ENCODE results near the gene ELOVL1.

ELOVL1 gene

DNA sequence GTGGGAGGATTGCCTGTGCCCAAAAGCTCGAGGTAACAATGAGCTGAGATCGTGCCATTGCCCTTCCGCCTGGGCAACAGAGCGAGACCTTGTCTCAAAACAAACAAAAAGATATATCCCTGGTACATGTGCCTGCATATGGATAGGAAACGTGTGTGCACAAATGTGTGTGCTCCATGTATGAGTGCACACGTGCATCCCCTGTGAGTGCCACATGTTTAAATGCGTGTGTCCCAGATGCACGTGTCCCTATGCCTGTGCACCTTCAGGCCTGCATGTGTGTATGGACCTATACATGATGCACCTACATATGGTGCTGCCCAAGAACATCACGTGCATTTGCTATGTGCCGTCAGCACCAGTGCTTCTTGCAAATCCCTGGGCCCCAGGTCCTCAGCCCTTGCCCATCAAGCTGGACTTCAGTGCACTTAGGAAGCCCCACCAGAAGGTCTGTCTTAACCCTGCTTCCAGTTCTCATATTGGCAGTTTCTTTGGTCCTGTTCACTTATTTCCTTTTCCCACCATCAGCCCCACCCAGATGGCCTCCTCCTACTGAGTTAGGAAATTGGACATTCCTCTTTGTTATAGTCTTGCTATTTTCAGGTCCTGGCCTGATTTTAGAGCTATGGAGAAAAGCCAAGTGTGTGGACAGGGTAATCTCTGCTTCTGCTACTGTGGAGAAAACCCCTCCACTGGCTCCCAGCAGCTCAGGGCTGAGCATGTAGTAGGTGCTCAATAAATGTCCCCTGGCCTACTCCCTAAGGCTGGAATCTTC lies 51.7 kb downstream of the ELOVL1 start:
- no peak overlapping the region for H3K4me3 ChIP-seq (ENCODE audit: low read length)
- no peaks in the 10 kb centered on the region for H3K27me3 ChIP-seq (ENCODE audit: control insufficient read depth, insufficient read depth, low read length)
- no peaks in the 10 kb centered on the region for H3K36me3 ChIP-seq (ENCODE audit: control insufficient read depth, insufficient read depth, low read length)
- no peak overlapping the region for H3K27ac ChIP-seq (ENCODE audit: low read depth, low read length)
- H3K4me1 ChIP-seq (ENCODE audit: control insufficient read depth, insufficient read depth, low read length): no peaks in the 10 kb centered on the region
- no peak overlapping the region for H3K9ac ChIP-seq (ENCODE audit: low read length)

DNA sequence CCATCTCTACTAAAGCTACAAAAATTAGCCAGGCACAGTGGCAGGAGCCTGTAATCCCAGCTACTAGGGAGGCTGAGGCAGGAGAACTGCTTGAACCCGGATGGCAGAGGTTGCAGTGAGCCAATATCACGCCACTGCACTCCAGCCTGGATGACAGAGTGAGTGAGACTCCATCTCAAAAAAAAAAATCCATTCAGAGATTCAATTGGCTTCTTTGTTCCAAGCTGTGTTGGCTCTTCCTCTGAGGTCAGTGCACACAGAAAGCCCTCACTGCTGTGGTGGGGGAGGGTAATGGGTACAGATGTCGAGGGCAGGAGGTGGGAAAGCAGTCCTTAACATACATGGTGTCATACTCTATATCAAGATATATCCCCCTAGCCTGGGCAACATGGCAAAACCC lies 52.3 kb downstream of the ELOVL1 start:
- Histone ChIP-seq H3K9ac (ENCODE audit: low read length) (no peak overlapping the region), H3K27ac (ENCODE audit: low read depth, low read length) (no peak overlapping the region), H3K36me3 (ENCODE audit: control insufficient read depth, insufficient read depth, low read length) (no peaks in the 10 kb centered on the region), H3K4me3 (ENCODE audit: low read length) (no peak overlapping the region), H3K4me1 (ENCODE audit: control insufficient read depth, insufficient read depth, low read length) (no peaks in the 10 kb centered on the region), H3K27me3 (ENCODE audit: control insufficient read depth, insufficient read depth, low read length) (no peaks in the 10 kb centered on the region)

DNA sequence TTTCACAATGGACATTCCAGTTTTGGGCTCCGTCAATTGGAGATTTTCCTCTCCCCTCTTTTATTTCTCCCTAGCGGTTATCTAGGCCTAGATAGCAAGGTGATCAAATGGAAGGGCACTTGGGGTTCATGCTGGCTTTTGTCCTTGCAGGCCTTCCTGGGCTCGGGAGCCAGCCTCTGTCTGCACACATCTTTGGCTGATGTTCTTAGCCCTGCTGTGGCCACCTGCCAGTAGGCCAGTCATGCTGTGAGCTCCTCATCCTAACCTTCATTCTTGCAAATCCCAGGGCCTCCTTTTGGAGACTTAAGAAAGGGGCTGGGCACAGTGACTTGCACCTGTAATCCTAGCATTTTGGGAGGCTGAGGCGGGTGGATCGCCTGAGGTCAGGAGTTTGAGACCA lies 53.6 kb downstream of the ELOVL1 start:
- no peak overlapping the region for H3K4me3 ChIP-seq (ENCODE audit: low read length)
- H3K27ac ChIP-seq (ENCODE audit: low read depth, low read length): no peak overlapping the region
- no peaks in the 10 kb centered on the region for H3K27me3 ChIP-seq (ENCODE audit: control insufficient read depth, insufficient read depth, low read length)
- H3K36me3 ChIP-seq (ENCODE audit: control insufficient read depth, insufficient read depth, low read length): no peaks in the 10 kb centered on the region
- no peak overlapping the region for H3K9ac ChIP-seq (ENCODE audit: low read length)
- no peaks in the 10 kb centered on the region for H3K4me1 ChIP-seq (ENCODE audit: control insufficient read depth, insufficient read depth, low read length)

DNA sequence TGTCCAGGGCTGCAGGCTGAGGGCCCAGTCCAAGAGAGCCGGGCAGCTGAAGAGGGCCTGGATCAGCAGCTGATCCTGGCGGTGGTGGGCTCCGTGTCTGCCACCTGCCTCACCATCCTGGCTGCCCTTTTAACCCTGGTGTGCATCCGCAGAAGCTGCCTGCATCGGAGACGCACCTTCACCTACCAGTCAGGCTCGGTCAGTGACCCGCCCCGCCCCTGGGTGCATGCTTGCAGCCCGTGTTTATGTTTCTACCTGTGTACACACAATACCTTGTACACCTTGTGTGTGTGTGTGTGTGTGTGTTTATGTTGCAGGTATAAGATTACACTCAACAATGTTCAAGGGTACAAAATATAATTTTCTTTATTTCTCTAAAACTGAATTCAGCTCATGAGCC lies 54.0 kb downstream of the ELOVL1 start:
- no peaks in the 10 kb centered on the region for H3K36me3 ChIP-seq (ENCODE audit: control insufficient read depth, insufficient read depth, low read length)
- no peak overlapping the region for H3K4me3 ChIP-seq (ENCODE audit: low read length)

More for the DNA sequence above, 54.0 kb downstream of the ELOVL1 start:
- Histone ChIP-seq H3K4me1 (ENCODE audit: control insufficient read depth, insufficient read depth, low read length) (no peaks in the 10 kb centered on the region), H3K27me3 (ENCODE audit: control insufficient read depth, insufficient read depth, low read length) (no peaks in the 10 kb centered on the region), H3K9ac (ENCODE audit: low read length) (no peak overlapping the region), H3K27ac (ENCODE audit: low read depth, low read length) (no peak overlapping the region)
